Peyer's patch (tissue), 4 donors: ENCODE data around the gene ACO2.

ENCODE experiments used
- CTCF ChIP-seq, 6 experiments: fragments of 450-650 bp in 4 of 6; fragments of 200-600 bp in 2 of 6; sonication (generic) in 1 of 6; IDR thresholded peaks; one replicate each; pipeline ENCODE4 v1.5.1; 2017 to 2019; ENCODE audit warnings: antibody characterized with exemption in 6 of 6, mild to moderate bottlenecking in 3 of 6, moderate library complexity in 1 of 6
- POLR2A ChIP-seq, 2 donors: fragments of 450-650 bp; IDR thresholded peaks; one replicate each; pipeline ENCODE4 v1.5.1; 2017; ENCODE audit warnings: antibody characterized with exemption in 2 of 2, mild to moderate bottlenecking in 2 of 2, moderate library complexity in 2 of 2

GRCh38 chr22:41436322-41437113 is 32.4 kb upstream of the ACO2 start:
- TF ChIP-seq CTCF (IDR thresholded peaks at IDR 0.05) (no peak), POLR2A (IDR thresholded peaks at IDR 0.05) (no peak)
